Measurements from ENCODE around the gene RAB40C. TPM values are rescaled to one million over a fixed set of nuclear protein-coding genes. Genes with fewer than 3 reads are reported as not detected.
A peak's percentile ranks its signal among the peaks of the same experiment; 100 is the strongest.

The RAB40C gene
- total and polyA plus RNA-seq, 4 donors, result 6.1 to 11.0 (median 9.2) TPM

DNA sequence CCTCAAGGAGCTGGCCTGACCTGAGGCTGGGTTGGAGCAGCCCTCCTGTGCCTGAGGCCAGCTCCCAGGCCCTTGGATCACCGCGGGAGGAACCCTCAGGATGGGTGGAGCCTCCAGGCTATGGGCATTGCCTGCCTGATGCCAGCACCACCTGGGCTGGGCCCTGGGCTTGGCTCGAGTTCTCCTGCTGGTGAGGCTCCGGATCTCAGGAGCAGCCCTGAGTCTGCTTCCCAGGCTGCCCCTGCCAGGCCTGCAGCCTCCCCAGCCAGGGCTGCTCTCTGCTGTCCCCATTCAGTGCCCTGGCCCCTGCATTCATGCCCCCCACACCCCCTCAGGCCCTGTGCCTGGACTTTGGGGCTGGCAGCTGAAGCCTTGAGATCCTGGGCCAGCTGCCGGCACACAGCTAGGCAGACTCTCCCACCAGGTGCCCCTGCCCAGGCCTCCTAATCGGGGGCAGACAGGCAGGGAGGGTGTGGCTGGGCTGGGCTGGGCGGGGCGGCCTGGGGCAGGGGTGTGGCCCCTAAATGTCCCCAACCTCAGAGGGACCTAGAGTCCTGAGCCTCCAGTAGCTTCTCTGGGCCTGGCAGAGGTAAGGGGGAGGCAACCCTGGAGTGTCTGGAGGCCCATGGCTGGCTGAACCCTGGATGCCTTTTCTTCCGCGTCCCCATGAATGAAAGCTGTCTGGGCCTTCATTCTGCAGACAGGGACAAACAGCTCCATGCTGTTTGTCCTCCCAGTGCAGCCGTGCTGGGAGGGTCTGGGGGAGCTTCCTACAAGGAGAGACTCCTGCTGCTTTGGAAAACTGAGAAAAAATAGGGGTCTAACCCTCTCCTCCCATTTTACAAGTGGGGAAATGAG lies 21.2 kb upstream of the RAB40C start:
- 86% methylated on average over 11 of the region's 11 CpGs for WGBS
- Histone ChIP-seq H3K9me3 (ENCODE audit: control insufficient read depth in 4 of 4, low read length in 3 of 4) (no peaks in the 10 kb centered on the region), H3K4me1 (ENCODE audit: control insufficient read depth in 4 of 4, insufficient read depth in 4 of 4, low read length in 3 of 4) (peaks cover 5 to 37% (median 14%) of the 10 kb centered on the region in 4 donors), H3K36me3 (ENCODE audit: control insufficient read depth in 4 of 4, insufficient read depth in 3 of 4, low read depth in 1 of 4, low read length in 3 of 4) (no peaks in the 10 kb centered on the region), H3K27ac (ENCODE audit: low read depth in 1 of 2, low read length in 2 of 2) (no peak overlapping the region), H3K9ac (ENCODE audit: low read depth in 1 of 2, low read length in 2 of 2) (no peak overlapping the region), H3K27me3 (ENCODE audit: control insufficient read depth in 4 of 4, insufficient read depth in 4 of 4, low read length in 3 of 4) (no peaks in the 10 kb centered on the region), H3K4me3 (ENCODE audit: low read depth in 1 of 3, low read length in 3 of 3) (no peak overlapping the region)
- TF ChIP-seq TAF1 (conservative IDR thresholded peaks at IDR 0.05), result no peak
- no peak for TF ChIP-seq RXRA (IDR thresholded peaks at IDR 0.05)
- no peak for TF ChIP-seq SP1 (IDR thresholded peaks at IDR 0.05)
- no peak for TF ChIP-seq HNF4A (conservative IDR thresholded peaks at IDR 0.05)
- TF ChIP-seq, protein P1, sequence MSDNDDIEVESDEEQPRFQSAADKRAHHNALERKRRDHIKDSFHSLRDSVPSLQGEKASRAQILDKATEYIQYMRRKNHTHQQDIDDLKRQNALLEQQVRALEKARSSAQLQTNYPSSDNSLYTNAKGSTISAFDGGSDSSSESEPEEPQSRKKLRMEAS (IDR thresholded peaks at IDR 0.05), result no peak
- no peak for TF ChIP-seq JUND (IDR thresholded peaks at IDR 0.05)
- TF ChIP-seq, protein P2, sequence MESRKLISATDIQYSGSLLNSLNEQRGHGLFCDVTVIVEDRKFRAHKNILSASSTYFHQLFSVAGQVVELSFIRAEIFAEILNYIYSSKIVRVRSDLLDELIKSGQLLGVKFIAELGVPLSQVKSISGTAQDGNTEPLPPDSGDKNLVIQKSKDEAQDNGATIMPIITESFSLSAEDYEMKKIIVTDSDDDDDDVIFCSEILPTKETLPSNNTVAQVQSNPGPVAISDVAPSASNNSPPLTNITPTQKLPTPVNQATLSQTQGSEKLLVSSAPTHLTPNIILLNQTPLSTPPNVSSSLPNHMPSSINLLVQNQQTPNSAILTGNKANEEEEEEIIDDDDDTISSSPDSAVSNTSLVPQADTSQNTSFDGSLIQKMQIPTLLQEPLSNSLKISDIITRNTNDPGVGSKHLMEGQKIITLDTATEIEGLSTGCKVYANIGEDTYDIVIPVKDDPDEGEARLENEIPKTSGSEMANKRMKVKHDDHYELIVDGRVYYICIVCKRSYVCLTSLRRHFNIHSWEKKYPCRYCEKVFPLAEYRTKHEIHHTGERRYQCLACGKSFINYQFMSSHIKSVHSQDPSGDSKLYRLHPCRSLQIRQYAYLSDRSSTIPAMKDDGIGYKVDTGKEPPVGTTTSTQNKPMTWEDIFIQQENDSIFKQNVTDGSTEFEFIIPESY (IDR thresholded peaks at IDR 0.05), result no peak
- TF ChIP-seq, protein P3, sequence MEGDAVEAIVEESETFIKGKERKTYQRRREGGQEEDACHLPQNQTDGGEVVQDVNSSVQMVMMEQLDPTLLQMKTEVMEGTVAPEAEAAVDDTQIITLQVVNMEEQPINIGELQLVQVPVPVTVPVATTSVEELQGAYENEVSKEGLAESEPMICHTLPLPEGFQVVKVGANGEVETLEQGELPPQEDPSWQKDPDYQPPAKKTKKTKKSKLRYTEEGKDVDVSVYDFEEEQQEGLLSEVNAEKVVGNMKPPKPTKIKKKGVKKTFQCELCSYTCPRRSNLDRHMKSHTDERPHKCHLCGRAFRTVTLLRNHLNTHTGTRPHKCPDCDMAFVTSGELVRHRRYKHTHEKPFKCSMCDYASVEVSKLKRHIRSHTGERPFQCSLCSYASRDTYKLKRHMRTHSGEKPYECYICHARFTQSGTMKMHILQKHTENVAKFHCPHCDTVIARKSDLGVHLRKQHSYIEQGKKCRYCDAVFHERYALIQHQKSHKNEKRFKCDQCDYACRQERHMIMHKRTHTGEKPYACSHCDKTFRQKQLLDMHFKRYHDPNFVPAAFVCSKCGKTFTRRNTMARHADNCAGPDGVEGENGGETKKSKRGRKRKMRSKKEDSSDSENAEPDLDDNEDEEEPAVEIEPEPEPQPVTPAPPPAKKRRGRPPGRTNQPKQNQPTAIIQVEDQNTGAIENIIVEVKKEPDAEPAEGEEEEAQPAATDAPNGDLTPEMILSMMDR (IDR thresholded peaks at IDR 0.05; ENCODE audit: low read depth, low read length, missing input control), result no peak
- peak; percentile 87 for DNase-seq (ENCODE audit: low spot score)

DNA sequence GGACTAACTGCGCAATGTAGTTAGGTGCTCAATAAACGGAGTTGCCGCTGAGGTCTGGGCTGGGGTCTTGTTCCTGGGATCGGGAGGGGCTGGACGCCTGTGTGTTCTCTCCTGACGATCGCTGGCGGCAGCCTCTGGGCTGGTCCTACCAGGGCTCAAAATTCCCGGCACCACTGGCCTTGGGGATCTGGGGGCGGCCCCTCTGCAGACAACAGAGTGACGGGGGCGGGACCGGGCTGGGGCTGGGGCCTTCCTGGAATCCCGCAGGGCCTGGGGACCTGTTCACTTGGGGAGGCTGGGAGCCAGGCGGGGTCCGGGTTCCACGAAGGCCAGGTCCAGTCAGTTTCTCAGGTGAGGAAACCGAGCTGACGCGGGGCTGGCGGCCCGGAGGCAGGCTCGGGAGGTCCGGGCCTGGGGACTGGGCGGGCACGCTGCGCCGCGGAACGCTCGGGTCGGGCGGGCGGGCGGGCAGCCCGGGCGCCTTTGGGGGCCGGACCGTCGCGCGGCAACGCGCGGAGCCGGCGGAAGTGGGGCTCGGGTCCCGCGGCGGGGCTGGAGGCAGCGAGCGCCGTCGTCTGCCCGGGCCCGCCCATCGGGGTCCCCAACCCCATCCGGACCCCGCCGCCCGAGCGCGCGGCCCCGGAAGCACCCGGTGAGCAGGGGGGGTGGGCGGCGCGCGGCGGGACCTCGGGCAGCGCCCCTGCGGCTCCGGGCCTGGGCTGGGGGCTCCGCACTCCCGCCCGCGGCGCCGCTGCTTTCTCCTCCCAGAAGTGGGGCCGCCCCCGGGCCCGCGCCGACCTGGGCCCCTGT lies 20.2 kb upstream of the RAB40C start, which contains the start of gene PIGQ:
PIGQ (plus strand) TSS at position 524 of the 810 bp plus-strand sequence. CDS start 4,107 bp downstream, outside the sequence.
- H3K9ac ChIP-seq (ENCODE audit: low read depth in 1 of 2, low read length in 2 of 2), result peak within 1 kb of the TSS; percentile 22 to 95
- peak; percentile 78 for DNase-seq (ENCODE audit: low spot score)
- H3K4me1 ChIP-seq (ENCODE audit: control insufficient read depth in 4 of 4, insufficient read depth in 4 of 4, low read length in 3 of 4), result peaks cover 5 to 39% (median 14%) of the 10 kb centered on the region in 4 donors
- H3K9me3 ChIP-seq (ENCODE audit: control insufficient read depth in 4 of 4, low read length in 3 of 4), result no peaks in the 10 kb centered on the region
- H3K27ac ChIP-seq (ENCODE audit: low read depth in 1 of 2, low read length in 2 of 2), result peak within 1 kb of the TSS; percentile 10 to 50
- H3K36me3 ChIP-seq (ENCODE audit: control insufficient read depth in 4 of 4, insufficient read depth in 3 of 4, low read depth in 1 of 4, low read length in 3 of 4), result peaks cover 0 to 5% (median under 1%) of the 10 kb centered on the region in 4 donors
- TF ChIP-seq FOXA2 (IDR thresholded peaks at IDR 0.05), result no peak
- no peak for TF ChIP-seq GABPA (IDR thresholded peaks at IDR 0.05 in 1 of 2, conservative IDR thresholded peaks at IDR 0.05 in 1 of 2)
- TF ChIP-seq, protein P2 (IDR thresholded peaks at IDR 0.05), result no peak
- 4% methylated on average over 87 of the region's 87 CpGs for WGBS
- peak within 1 kb of the TSS; percentile 68 to 95 (median 94) for H3K4me3 ChIP-seq (ENCODE audit: low read depth in 1 of 3, low read length in 3 of 3)
- no peaks in the 10 kb centered on the region for H3K27me3 ChIP-seq (ENCODE audit: control insufficient read depth in 4 of 4, insufficient read depth in 4 of 4, low read length in 3 of 4)

Measured in liver (tissue), 9 donors.